HEK293 (cell line): ENCODE results near the gene ANKS6.

ENCODE experiments used
- CTCF ChIA-PET: fragments of 350-600 bp; formaldehyde crosslinking; extraction: SDS; loops from one replicate; lab custom pipeline; 2021; ENCODE audit warnings: antibody characterized with exemption; lab: Yijun Ruan, JAX
- POLR2A ChIA-PET: fragments of 300-600 bp; formaldehyde crosslinking; extraction: SDS; loops from one replicate; lab custom pipeline; 2020; ENCODE audit warnings: antibody characterized with exemption, inconsistent platforms; lab: Yijun Ruan, JAX
- H3K27ac ChIP-seq: fragments of 200-500 bp; sonication (Bioruptor generic); 2 replicates; pipeline ENCODE4 v1.5.1; 2014; ENCODE audit warnings: low read depth, low read length, control low read depth, inconsistent platforms; ENCODE audit errors: extremely low read depth
- H3K36me3 ChIP-seq, 2 experiments: fragments of 200-500 bp in 1 of 2; sonication (Bioruptor generic) in 1 of 2; 1 replicate in 1 of 2; 2 replicates in 1 of 2; pipeline ENCODE4 v1.5.1; 2014 to 2017; ENCODE audit warnings: inconsistent platforms in 2 of 2, low read length in 2 of 2; ENCODE audit not compliant: control insufficient read depth in 2 of 2, insufficient read depth in 1 of 2
- H3K4me1 ChIP-seq: fragments of 200-500 bp; sonication (Bioruptor generic); 2 replicates; pipeline ENCODE4 v1.5.1; 2014; ENCODE audit warnings: mild to moderate bottlenecking, low read length, inconsistent platforms; ENCODE audit not compliant: control insufficient read depth, insufficient read depth
- H3K4me3 ChIP-seq: 2 replicates; pipeline ENCODE4 v1.5.1; 2011; ENCODE audit warnings: low read depth, mild to moderate bottlenecking, control low read depth, low read length, moderate library complexity
- H3K9me3 ChIP-seq: fragments of 200-500 bp; sonication (Bioruptor generic); 2 replicates; pipeline ENCODE4 v1.5.1; 2014; ENCODE audit warnings: low read depth, low read length, inconsistent platforms; ENCODE audit not compliant: control insufficient read depth, insufficient read depth
- GLIS2 ChIP-seq: fragments of 450-650 bp; formaldehyde crosslinking; IDR thresholded peaks from 2 replicates; pipeline ENCODE4 v1.5.1; 2016; ENCODE audit warnings: missing biosample characterization, missing genetic modification characterization
- MYNN ChIP-seq: fragments of 450-650 bp; formaldehyde crosslinking; IDR thresholded peaks from 2 replicates; pipeline ENCODE4 v1.5.1; 2016; ENCODE audit warnings: missing biosample characterization, missing genetic modification characterization, borderline replicate concordance
- YY1 ChIP-seq: fragments of 450-650 bp; formaldehyde crosslinking; IDR thresholded peaks from 2 replicates; pipeline ENCODE4 v1.5.1; 2018; ENCODE audit warnings: missing biosample characterization, missing genetic modification characterization
- ZBTB8A ChIP-seq: fragments of 450-650 bp; formaldehyde crosslinking; IDR thresholded peaks from 2 replicates; pipeline ENCODE4 v1.5.1; 2016; ENCODE audit warnings: missing biosample characterization, missing genetic modification characterization
- ZEB2 ChIP-seq: fragments of 450-650 bp; formaldehyde crosslinking; IDR thresholded peaks from 2 replicates; pipeline ENCODE4 v1.5.1; 2016; ENCODE audit warnings: missing biosample characterization, missing genetic modification characterization
- ZFP3 ChIP-seq: fragments of 450-650 bp; formaldehyde crosslinking; IDR thresholded peaks from 2 replicates; pipeline ENCODE4 v1.5.1; 2016; ENCODE audit warnings: low read depth, missing biosample characterization, missing genetic modification characterization
- ZFP41 ChIP-seq: fragments of 450-650 bp; formaldehyde crosslinking; IDR thresholded peaks from 2 replicates; pipeline ENCODE4 v1.5.1; 2016; ENCODE audit warnings: missing biosample characterization, missing genetic modification characterization, borderline replicate concordance
- ZNF112 ChIP-seq: fragments of 450-650 bp; formaldehyde crosslinking; IDR thresholded peaks from 2 replicates; pipeline ENCODE4 v1.5.0; 2017; ENCODE audit warnings: missing biosample characterization, missing genetic modification characterization
- ZNF169 ChIP-seq: fragments of 450-650 bp; formaldehyde crosslinking; IDR thresholded peaks from 2 replicates; pipeline ENCODE4 v1.5.1; 2016; ENCODE audit warnings: missing biosample characterization, missing genetic modification characterization
- ZNF174 ChIP-seq: fragments of 450-650 bp; formaldehyde crosslinking; IDR thresholded peaks from 2 replicates; pipeline ENCODE4 v1.5.0; 2017; ENCODE audit warnings: missing biosample characterization, mild to moderate bottlenecking, missing genetic modification characterization
- ZNF19 ChIP-seq: fragments of 450-650 bp; formaldehyde crosslinking; IDR thresholded peaks from 2 replicates; pipeline ENCODE4; 2016; ENCODE audit warnings: missing biosample characterization, missing genetic modification characterization, low read depth
- ZNF423 ChIP-seq: fragments of 450-650 bp; formaldehyde crosslinking; IDR thresholded peaks from 2 replicates; pipeline ENCODE4 v1.5.1; 2016; ENCODE audit warnings: missing biosample characterization, missing genetic modification characterization
- ZNF521 ChIP-seq: fragments of 450-650 bp; formaldehyde crosslinking; IDR thresholded peaks from 2 replicates; pipeline ENCODE4 v1.5.1; 2017; ENCODE audit warnings: missing biosample characterization, mild to moderate bottlenecking, missing genetic modification characterization
- ZNF701 ChIP-seq: fragments of 450-650 bp; formaldehyde crosslinking; IDR thresholded peaks from 2 replicates; pipeline ENCODE4 v1.5.1; 2016; ENCODE audit warnings: missing biosample characterization, missing genetic modification characterization
- ZNF837 ChIP-seq: fragments of 450-650 bp; formaldehyde crosslinking; IDR thresholded peaks from 2 replicates; pipeline ENCODE4 v1.5.1; 2016; ENCODE audit warnings: missing biosample characterization, missing genetic modification characterization
- ZSCAN30 ChIP-seq: fragments of 450-650 bp; IDR thresholded peaks from 2 replicates; pipeline ENCODE4 v1.5.1; 2018; ENCODE audit warnings: missing biosample characterization, mild to moderate bottlenecking, missing genetic modification characterization, moderate library complexity
- TF ChIP-seq, protein P1 (sequence below): fragments of 450-650 bp; formaldehyde crosslinking; IDR thresholded peaks from 2 replicates; pipeline ENCODE4 v1.5.1; 2016; ENCODE audit warnings: missing biosample characterization, missing genetic modification characterization, borderline replicate concordance
- TF ChIP-seq, protein P2 (sequence below): fragments of 450-650 bp; formaldehyde crosslinking; IDR thresholded peaks from 2 replicates; pipeline ENCODE4 v1.5.1; 2017; ENCODE audit warnings: missing biosample characterization, missing genetic modification characterization
- TF ChIP-seq, protein P3 (sequence below): fragments of 450-650 bp; formaldehyde crosslinking; IDR thresholded peaks from 2 replicates; pipeline ENCODE4 v1.5.1; 2017; ENCODE audit warnings: missing biosample characterization, missing genetic modification characterization
- TF ChIP-seq, protein P4 (sequence below): fragments of 450-650 bp; formaldehyde crosslinking; IDR thresholded peaks from 2 replicates; pipeline ENCODE4 v1.5.1; 2016; ENCODE audit warnings: missing biosample characterization, missing genetic modification characterization
- TF ChIP-seq, protein P5 (sequence below): fragments of 450-650 bp; formaldehyde crosslinking; IDR thresholded peaks from 2 replicates; pipeline ENCODE4 v1.5.1; 2016; ENCODE audit warnings: missing biosample characterization, missing genetic modification characterization

The ANKS6 gene

DNA sequence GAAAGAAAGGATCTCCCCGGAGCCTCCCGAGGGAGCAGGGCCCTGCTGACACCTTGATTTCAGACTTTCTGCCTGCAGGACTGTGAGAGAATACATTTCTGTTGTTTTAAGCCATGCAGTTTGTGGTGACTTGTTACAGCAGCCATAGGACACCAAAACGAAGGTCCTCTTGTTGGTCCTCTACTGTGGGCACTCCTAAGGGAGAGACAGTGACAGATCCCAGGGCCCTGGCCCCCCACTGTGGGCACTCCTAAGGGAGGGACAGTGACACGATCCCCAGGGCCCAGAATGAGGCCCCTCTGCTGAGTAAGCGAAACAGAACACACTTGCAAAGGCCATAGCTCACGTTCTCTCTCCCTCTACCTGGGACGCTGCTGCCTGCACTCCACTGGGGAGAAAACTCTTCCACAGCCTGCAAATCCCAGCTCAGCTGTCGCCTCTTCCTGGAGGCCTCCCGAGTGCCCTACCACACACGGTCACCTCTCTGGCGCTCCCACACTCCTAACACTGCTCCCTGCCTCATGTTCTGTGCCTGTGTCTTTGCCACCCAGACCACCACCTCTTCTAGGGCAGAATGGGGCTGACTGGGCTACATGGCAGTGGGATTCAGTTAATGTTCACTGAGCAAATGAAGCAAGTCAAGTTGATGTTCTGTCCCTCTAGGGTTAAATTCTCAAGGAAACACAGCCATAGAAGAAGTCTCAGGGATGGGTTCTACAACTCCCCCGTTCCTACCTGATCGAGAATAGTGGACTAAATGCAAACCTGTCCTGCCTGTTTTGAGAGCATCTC lies 23.8 kb downstream of the ANKS6 start:
- no peak overlapping the region for H3K27ac ChIP-seq
- CTCF ChIA-PET, result interaction anchor here (1.0 to 1.3 kb wide), 2 partner anchors 20 to 25 kb away, joined by 4 to 6 read pairs; no protein-coding TSS in a partner anchor
- no peak overlapping the region for H3K4me3 ChIP-seq
- H3K9me3 ChIP-seq, result no peaks in the 10 kb centered on the region
- POLR2A ChIA-PET, result no interaction called here
- H3K4me1 ChIP-seq, result no peaks in the 10 kb centered on the region
- no peak for TF ChIP-seq ZNF169 (tag by site-specific recombination)
- TF ChIP-seq ZFP41, result no peak
- TF ChIP-seq ZNF701, result no peak
- TF ChIP-seq, protein P1, sequence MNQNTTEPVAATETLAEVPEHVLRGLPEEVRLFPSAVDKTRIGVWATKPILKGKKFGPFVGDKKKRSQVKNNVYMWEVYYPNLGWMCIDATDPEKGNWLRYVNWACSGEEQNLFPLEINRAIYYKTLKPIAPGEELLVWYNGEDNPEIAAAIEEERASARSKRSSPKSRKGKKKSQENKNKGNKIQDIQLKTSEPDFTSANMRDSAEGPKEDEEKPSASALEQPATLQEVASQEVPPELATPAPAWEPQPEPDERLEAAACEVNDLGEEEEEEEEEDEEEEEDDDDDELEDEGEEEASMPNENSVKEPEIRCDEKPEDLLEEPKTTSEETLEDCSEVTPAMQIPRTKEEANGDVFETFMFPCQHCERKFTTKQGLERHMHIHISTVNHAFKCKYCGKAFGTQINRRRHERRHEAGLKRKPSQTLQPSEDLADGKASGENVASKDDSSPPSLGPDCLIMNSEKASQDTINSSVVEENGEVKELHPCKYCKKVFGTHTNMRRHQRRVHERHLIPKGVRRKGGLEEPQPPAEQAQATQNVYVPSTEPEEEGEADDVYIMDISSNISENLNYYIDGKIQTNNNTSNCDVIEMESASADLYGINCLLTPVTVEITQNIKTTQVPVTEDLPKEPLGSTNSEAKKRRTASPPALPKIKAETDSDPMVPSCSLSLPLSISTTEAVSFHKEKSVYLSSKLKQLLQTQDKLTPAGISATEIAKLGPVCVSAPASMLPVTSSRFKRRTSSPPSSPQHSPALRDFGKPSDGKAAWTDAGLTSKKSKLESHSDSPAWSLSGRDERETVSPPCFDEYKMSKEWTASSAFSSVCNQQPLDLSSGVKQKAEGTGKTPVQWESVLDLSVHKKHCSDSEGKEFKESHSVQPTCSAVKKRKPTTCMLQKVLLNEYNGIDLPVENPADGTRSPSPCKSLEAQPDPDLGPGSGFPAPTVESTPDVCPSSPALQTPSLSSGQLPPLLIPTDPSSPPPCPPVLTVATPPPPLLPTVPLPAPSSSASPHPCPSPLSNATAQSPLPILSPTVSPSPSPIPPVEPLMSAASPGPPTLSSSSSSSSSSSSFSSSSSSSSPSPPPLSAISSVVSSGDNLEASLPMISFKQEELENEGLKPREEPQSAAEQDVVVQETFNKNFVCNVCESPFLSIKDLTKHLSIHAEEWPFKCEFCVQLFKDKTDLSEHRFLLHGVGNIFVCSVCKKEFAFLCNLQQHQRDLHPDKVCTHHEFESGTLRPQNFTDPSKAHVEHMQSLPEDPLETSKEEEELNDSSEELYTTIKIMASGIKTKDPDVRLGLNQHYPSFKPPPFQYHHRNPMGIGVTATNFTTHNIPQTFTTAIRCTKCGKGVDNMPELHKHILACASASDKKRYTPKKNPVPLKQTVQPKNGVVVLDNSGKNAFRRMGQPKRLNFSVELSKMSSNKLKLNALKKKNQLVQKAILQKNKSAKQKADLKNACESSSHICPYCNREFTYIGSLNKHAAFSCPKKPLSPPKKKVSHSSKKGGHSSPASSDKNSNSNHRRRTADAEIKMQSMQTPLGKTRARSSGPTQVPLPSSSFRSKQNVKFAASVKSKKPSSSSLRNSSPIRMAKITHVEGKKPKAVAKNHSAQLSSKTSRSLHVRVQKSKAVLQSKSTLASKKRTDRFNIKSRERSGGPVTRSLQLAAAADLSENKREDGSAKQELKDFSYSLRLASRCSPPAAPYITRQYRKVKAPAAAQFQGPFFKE, result no peak
- TF ChIP-seq, protein P2, sequence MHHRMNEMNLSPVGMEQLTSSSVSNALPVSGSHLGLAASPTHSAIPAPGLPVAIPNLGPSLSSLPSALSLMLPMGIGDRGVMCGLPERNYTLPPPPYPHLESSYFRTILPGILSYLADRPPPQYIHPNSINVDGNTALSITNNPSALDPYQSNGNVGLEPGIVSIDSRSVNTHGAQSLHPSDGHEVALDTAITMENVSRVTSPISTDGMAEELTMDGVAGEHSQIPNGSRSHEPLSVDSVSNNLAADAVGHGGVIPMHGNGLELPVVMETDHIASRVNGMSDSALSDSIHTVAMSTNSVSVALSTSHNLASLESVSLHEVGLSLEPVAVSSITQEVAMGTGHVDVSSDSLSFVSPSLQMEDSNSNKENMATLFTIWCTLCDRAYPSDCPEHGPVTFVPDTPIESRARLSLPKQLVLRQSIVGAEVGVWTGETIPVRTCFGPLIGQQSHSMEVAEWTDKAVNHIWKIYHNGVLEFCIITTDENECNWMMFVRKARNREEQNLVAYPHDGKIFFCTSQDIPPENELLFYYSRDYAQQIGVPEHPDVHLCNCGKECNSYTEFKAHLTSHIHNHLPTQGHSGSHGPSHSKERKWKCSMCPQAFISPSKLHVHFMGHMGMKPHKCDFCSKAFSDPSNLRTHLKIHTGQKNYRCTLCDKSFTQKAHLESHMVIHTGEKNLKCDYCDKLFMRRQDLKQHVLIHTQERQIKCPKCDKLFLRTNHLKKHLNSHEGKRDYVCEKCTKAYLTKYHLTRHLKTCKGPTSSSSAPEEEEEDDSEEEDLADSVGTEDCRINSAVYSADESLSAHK, result no peak
- TF ChIP-seq ZEB2 (tag by site-specific recombination), result no peak
- TF ChIP-seq ZNF112, result no peak
- no peak for TF ChIP-seq GLIS2 (tag by site-specific recombination)
- no peak for TF ChIP-seq MYNN
- peaks cover 0 to 85% of the 10 kb centered on the region in 2 experiments for H3K36me3 ChIP-seq

DNA sequence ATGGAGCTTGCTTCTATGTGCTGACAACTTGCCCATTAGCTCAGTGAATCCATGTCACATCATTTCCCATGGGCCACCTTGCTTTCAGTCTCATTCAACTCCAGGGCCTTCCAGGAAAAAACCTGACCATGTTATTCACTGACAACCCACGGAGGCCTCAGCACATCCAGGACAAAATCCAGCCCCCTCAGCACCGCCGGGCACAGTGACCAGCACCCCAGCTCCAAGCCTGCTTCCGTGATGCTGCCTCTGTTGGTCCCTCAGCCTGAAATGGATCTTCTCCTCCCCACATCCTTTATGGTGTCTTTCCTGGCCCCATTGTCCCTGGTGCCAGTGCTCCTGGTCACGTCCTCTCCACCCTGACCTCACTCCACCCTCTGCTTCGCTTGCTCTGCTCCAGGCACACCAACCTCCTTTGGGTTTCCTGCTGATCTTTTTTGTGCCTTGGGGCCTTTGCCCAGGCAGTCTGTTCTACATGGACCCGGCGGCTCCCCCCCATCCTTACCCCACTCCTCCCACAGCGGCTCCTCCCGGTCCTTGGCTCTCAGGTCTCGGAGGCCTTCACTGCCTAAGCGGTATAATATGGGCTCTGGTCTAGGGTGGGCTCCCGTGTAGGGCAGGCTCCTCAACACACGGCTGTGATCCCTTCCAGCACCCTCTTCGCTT lies 25.0 kb downstream of the ANKS6 start:
- Histone ChIP-seq H3K9me3 (no peaks in the 10 kb centered on the region), H3K27ac (no peak overlapping the region), H3K4me3 (no peak overlapping the region), H3K36me3 (peaks cover 3 to 86% of the 10 kb centered on the region in 2 experiments), H3K4me1 (no peaks in the 10 kb centered on the region)
- POLR2A ChIA-PET, result no interaction called here
- CTCF ChIA-PET, result interaction anchor here (1.0 to 1.1 kb wide), 2 partner anchors 10 to 26 kb away, joined by 5 to 6 read pairs; no protein-coding TSS in a partner anchor
- TF ChIP-seq YY1 (no peak), ZNF423 (tag by site-specific recombination) (no peak), ZSCAN30 (tag by site-specific recombination) (no peak), ZBTB8A (tag by site-specific recombination) (no peak), ZNF837 (tag by site-specific recombination) (no peak), ZNF174 (tag by site-specific recombination) (no peak), ZNF521 (tag by site-specific recombination) (no peak), ZNF19 (tag by site-specific recombination) (no peak), ZFP3 (tag by site-specific recombination) (no peak)
- TF ChIP-seq, protein P3, sequence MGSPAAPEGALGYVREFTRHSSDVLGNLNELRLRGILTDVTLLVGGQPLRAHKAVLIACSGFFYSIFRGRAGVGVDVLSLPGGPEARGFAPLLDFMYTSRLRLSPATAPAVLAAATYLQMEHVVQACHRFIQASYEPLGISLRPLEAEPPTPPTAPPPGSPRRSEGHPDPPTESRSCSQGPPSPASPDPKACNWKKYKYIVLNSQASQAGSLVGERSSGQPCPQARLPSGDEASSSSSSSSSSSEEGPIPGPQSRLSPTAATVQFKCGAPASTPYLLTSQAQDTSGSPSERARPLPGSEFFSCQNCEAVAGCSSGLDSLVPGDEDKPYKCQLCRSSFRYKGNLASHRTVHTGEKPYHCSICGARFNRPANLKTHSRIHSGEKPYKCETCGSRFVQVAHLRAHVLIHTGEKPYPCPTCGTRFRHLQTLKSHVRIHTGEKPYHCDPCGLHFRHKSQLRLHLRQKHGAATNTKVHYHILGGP, result no peak
- TF ChIP-seq, protein P4, sequence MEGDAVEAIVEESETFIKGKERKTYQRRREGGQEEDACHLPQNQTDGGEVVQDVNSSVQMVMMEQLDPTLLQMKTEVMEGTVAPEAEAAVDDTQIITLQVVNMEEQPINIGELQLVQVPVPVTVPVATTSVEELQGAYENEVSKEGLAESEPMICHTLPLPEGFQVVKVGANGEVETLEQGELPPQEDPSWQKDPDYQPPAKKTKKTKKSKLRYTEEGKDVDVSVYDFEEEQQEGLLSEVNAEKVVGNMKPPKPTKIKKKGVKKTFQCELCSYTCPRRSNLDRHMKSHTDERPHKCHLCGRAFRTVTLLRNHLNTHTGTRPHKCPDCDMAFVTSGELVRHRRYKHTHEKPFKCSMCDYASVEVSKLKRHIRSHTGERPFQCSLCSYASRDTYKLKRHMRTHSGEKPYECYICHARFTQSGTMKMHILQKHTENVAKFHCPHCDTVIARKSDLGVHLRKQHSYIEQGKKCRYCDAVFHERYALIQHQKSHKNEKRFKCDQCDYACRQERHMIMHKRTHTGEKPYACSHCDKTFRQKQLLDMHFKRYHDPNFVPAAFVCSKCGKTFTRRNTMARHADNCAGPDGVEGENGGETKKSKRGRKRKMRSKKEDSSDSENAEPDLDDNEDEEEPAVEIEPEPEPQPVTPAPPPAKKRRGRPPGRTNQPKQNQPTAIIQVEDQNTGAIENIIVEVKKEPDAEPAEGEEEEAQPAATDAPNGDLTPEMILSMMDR, result no peak
- TF ChIP-seq, protein P5, sequence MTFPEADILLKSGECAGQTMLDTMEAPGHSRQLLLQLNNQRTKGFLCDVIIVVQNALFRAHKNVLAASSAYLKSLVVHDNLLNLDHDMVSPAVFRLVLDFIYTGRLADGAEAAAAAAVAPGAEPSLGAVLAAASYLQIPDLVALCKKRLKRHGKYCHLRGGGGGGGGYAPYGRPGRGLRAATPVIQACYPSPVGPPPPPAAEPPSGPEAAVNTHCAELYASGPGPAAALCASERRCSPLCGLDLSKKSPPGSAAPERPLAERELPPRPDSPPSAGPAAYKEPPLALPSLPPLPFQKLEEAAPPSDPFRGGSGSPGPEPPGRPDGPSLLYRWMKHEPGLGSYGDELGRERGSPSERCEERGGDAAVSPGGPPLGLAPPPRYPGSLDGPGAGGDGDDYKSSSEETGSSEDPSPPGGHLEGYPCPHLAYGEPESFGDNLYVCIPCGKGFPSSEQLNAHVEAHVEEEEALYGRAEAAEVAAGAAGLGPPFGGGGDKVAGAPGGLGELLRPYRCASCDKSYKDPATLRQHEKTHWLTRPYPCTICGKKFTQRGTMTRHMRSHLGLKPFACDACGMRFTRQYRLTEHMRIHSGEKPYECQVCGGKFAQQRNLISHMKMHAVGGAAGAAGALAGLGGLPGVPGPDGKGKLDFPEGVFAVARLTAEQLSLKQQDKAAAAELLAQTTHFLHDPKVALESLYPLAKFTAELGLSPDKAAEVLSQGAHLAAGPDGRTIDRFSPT (tag by site-specific recombination), result no peak
